T-helper 2 cell treated with Interferon-gamma antibody and Interleukin-4, amounts not matched to agents 100 ng/mL and 5 ng/mL, for 36 hours (primary cell): ENCODE data around the gene RALY. TPM values are rescaled to one million over a fixed set of nuclear protein-coding genes. Genes with fewer than 3 reads are reported as not detected.

Experiments
- intact Hi-C: fragments of 100-400 bp; cut with micrococcal nuclease; formaldehyde crosslinking; loops from one replicate; pipeline ENCODE4 v1.15.1; 2023
- total RNA-seq: library from RNA; stranded (reverse); gene quantifications from 2 replicates; pipeline ENCODE4 v1.2.3, GENCODE V29; 2022

Gene RALY
- total RNA-seq, 1 donor from 2014 or later: 193 TPM

DNA sequence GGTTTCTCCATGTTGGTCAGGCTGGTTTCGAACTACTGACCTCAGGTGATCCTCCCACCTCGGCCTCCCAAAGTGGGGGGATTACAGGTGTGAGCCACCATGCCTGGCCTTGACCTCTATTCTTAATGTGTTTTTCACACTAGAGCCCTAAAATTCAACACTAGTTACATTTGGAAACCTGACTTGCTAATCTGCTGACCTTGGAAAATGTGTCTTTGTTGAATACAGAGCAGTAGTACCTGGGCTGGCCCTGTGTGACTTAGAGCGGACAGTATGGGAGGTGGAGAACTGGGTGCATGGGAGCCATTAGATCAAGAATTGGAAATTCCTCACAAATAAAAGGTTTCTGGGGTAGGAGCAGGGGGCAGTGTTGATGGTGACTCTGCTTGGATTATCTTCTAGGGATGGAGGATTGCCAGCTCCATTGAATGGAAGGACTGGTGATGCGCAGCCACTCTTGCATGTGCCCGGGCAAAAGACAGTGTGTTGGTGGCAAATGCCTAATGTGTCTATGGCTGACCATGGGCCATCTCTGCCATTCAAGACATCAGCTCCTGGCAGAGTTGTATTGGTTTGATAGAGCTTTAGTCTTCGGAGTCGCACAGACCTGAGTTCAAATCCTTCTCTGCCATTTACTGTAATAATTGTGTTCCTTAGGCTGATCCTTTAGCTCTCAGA is 53.4 kb downstream of the RALY start:
- intact Hi-C loops: no loop called here

GRCh38 chr20:34047917-34048316 is 54.2 kb downstream of the RALY start:
- intact Hi-C loops: no loop called here

DNA sequence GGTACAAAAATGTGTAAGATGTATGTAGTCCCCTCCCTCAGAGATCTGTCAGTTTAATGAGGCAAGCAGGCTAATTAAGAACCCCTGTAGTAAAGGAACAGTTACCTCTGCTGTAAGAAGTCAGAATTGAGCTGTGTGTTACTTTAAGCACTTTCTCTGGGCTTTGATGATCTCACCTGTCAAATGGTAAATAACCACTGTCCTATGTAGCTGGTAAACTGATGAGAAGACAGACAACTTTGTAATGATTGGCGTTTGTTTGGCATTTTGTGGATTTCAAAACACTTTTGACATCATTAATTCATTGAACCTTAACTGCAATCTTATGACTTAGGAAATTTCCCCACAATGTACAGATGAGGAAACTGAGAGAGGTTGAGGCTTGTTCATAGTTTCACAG is 55.7 kb downstream of the RALY start:
- intact Hi-C loops: no loop called here

GRCh38 chr20:34049897-34050695 is 56.4 kb downstream of the RALY start:
- intact Hi-C loops: no loop called here

DNA sequence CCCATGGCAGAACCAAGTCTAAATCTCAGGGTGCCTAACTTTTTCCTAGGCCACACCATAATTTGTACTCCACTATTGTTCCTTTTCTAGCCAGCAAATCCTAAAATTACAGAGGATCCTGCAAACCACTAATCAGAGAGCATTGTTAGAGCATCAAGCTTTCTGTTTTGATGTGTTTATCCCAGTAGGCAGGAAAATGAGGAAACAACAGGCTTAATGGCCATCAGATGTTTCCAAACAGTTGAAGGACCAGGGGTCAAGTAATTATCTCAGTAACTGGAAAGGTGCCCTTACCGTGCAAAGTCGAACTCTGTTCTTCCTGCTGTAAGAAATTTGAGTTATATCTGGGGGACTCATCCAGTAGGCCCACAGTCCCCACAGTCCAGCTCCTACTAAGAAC is 58.7 kb downstream of the RALY start:
- intact Hi-C loops: no loop called here

- intact Hi-C loops: no loop called here
Measured at GRCh38 chr20:34055290-34055689, 61.6 kb downstream of the RALY start.

GRCh38 chr20:34058831-34059230 is 65.1 kb downstream of the RALY start:
- intact Hi-C loops: no loop called here

GRCh38 chr20:34060970-34061369 is 67.3 kb downstream of the RALY start:
- intact Hi-C loops: no loop called here

- intact Hi-C loops: no loop called here
Measured at GRCh38 chr20:34061695-34062094, 68.0 kb downstream of the RALY start.

DNA sequence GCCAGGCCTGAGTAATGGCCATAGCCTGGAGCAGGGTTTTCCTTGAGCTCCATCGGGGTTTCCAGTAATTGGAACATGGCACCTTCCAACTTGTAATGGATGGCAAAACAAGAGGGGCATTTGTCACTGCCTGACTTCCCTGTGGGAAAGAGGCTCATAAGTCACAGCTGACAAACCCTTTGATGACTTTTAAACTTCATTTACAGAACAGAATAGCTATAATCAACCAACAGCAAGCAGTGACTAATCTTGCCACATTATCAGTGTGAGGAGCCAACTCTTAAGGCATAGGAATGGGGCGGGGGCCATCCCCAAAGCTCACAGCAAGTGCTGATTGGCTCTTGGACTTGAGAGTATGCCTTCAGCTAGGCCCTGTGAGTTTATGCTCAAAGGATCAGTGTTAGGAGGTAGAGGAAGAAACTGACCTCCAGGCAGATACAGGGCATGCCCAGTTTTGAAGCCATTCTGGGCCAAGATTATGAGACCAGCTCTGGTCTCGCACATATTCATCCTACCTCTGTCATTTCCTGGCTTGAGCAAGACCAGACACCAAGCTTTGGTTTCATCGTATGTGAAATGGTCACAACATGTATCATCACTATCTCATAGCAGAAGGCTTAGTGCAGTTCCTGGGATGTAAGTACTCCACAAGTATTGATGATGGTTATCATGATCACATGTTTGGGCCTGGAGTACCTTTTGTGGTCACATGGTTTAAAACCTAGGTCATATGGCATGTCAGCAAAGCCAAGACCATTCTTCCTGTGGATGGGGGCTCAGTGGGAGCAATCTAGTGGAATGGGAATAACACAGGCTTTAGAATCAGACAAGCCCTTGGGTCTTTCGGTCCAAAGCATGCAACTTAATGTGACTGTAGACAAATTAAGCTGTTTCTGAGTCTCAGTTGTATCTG is 69.1 kb downstream of the RALY start:
- intact Hi-C loops: no loop called here

GRCh38 chr20:34064286-34064685 is 70.6 kb downstream of the RALY start:
- intact Hi-C loops: no loop called here

DNA sequence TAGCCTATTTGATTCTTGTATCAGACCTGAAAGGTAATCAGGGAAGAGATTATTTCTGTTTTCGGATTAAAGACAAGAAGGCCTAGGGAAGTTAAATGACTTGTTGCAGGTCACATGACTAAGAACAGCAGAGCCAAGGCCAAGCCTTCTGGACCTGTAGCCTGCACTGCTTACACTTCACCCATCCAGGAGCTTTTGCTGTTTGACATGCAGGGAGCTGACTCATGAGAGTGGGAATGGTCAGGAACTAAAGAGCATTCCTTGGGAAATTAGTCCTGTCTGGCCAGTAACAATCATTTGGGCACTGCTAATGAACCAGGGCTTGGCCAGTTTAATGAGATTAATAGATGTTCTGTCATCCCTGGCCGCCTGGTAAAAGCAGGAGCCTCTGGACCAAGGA is 71.5 kb downstream of the RALY start:
- intact Hi-C loops: no loop called here

DNA sequence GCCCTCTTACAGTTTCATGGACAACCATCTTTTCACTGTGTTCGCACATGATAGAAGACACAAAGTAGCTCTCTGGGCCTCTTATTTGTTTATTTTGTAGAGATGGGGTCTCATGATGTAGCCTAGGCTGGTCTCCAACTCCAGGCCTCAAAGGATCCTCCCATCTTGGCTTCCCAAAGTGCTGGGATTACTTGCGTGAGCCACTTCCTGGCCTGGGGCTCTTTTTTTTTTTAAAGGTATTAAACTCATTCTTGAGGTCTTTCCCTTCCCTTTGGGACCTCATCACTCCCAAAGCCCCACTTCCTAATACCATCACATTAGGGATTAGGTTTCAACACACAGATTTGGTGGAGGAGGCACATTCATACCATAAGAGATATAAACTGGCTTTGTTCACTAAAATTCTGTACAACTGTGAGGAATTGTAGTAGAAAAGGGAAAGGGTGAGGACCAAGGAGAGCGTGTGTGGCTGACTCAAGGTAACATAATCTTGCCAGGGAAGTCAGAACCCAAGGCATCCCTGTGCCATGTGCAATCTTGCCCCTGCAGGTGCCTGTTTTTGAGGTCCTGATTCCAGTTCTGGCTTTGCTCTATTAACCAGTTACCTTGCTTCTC is 72.9 kb downstream of the RALY start:
- intact Hi-C loops: no loop called here

GRCh38 chr20:34068001-34068400 is 74.3 kb downstream of the RALY start:
- intact Hi-C loops: no loop called here

GRCh38 chr20:34069341-34070078 is 75.8 kb downstream of the RALY start:
- intact Hi-C loops: loop anchor here (1.0 kb wide), 1 partner anchor 136 kb away; no protein-coding TSS in a partner anchor

DNA sequence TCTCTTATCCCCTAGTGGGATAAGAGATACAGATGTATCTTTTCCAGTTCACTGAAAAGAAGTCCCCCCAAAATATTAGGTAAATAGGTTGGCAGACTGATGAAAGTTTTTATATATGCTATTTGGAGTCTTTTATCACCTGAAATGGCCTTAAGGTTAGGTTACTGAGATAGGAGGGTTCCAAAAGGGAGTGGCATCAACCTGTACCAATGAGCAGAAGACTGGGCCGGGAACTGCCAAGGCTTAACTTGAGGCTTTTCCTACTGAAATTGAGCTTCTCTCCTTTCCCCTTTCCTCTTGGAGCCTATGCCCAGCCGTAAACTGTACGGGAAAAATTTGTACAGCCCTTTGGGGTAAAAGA is 76.3 kb downstream of the RALY start:
- intact Hi-C loops: no loop called here

DNA sequence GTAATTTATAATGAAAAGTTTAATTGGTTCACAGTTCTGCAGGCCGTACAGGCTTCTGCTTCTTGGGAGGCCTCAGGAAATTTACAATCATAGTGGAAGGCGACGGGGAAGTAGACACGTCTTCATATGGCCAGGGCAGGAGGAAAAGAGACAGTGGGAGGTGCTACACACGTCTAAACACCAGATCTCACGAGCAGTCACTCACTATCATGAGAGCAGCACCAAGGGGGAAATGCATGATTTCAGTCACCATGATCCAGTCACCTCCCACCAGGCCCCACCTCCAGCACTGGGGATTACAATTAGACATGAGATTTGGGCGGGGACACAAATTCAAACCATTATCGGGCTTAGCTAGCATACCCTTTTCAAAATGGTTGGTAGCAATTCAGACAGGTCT is 77.1 kb downstream of the RALY start:
- intact Hi-C loops: no loop called here

DNA sequence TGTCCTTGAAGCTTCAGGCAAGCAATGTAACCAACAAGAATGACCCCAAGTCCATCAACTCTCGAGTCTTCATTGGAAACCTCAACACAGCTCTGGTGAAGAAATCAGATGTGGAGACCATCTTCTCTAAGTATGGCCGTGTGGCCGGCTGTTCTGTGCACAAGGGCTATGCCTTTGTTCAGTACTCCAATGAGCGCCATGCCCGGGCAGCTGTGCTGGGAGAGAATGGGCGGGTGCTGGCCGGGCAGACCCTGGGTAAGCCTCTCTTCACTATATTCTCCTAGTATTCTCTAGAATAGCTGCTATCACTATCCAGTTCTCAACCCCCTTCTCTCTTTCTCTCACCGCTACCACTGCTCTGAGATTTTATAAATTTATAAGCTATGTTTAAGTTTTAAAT is 78.4 kb downstream of the RALY start:
- intact Hi-C loops: no loop called here

- intact Hi-C loops: no loop called here
Measured at GRCh38 chr20:34072778-34073177, 79.1 kb downstream of the RALY start.

- intact Hi-C loops: no loop called here
Measured at GRCh38 chr20:34074101-34074760, 80.5 kb downstream of the RALY start.
